HG03439 (cell line): ENCODE results near the gene PLPPR2.
"Not testable (repeated sequence)": the region's sequence is repeated elsewhere in the genome, so short reads cannot be mapped to it uniquely, and the experiment has no call there.

Experiments used
- ATAC-seq: cut with Tn5 transposase; IDR thresholded peaks from one replicate; pipeline ENCODE4 v1.9.1; 2021; ENCODE audit warnings: mild to moderate bottlenecking, moderate library complexity; ENCODE audit not compliant: unreplicated experiment

The PLPPR2 gene, protein sequence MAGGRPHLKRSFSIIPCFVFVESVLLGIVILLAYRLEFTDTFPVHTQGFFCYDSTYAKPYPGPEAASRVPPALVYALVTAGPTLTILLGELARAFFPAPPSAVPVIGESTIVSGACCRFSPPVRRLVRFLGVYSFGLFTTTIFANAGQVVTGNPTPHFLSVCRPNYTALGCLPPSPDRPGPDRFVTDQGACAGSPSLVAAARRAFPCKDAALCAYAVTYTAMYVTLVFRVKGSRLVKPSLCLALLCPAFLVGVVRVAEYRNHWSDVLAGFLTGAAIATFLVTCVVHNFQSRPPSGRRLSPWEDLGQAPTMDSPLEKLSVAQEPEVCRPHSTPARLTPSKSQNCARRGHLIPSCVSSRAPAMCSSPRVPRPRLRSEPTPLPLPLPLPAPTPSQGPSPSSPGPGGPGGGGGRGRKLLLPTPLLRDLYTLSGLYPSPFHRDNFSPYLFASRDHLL

GRCh38 chr19:11355160-11356073, at the start of gene PLPPR2:
Gene PLPPR2, plus strand, starts transcription at chr19:11355432. Its CDS starts 2,242 bp downstream, at chr19:11357674.
- no peak for ATAC-seq

- ATAC-seq = no peak
These were observed 48.9 kb upstream of the PLPPR2 start for GRCh38 chr19:11306337-11306736.

DNA sequence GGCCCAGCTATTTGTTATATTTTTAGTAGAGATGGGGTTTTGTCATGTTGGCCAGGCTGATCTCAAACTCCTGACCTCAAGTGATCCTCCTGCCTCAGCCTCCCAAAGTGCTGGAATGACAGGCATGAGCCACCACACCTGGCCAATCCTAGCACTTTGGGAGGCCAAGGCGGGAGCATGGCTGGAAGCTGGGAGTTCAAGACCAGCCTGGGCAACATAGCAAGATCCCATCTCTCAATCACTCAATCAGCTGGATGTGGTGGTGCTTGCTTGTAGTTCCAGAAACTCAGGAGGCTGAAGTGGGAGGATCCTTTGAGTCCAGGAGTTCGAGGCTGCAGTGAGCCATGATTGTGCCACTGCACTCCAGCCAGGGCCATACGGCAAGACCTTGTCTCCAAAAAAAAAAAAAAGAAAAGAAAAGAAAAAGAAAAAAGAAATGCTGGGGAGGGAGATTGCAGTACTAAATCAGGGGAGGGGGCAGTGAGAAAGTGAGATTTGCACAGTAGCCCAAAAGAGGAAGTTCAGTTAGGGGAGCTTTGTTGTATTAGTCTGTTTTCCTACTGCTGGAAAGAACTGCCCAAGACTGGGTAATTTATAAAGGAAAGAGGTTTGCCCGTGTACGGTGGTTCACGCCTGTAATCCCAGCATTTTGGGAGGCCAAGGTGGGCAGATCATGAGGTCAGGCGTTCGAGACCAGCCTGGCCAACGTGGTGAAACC, 34.8 kb upstream of the PLPPR2 start:
- ATAC-seq = not testable (repeated sequence)

GRCh38 chr19:11321191-11322126, 33.8 kb upstream of the PLPPR2 start:
- no peak for ATAC-seq

- ATAC-seq = no peak
These were observed 32.8 kb upstream of the PLPPR2 start for GRCh38 chr19:11322269-11323024.

DNA sequence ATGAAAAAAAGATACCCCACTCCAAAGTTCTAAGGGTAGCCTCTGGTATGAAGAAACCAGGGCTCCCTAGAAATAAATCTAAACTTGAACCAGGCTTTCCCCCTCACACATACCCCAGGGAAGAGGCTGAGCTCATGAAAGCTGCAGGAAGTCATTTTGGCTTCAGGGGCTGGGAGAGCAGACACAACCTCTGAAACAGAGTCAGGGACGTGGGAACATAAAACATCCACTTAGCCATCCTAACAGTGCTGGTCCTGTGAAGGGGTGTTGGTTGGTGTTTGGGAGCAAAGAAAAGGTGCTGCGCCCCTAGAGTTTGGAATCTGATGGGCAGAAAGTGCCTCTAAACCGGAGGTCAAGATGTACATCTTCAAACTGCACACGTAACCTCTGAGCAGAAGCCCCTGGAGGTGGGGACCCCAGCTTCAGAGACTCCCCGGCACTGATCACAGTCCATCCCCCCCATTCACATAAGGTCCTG, 31.6 kb upstream of the PLPPR2 start:
- ATAC-seq = no peak

DNA sequence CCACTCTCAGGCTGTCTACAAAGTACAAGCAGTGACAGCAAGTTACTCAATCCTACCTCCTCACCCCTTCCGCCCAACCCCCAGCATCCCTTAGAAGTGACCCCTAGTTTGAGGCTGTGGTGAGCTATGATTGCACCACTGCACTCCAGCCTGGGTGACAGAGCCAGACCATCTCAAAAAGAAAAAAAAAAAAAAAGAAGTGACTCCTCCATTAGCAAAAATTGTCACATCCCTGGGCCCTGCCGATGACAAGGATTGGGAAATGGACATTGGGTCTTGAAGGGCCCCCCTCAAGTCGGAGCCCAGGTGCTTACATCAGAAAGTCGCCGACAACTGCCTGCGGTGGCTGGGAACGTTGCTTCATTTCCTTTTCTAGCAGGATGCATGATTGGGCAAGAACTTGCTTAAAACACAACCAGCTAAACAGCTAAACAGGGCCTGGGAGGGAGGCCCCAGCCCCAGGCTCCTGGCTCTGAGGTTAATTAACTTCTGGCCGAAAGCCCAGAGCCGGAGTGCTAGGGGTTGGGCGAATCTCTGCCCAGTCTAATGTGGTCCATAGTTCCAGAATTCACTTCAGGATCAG, 31.1 kb upstream of the PLPPR2 start:
- no peak for ATAC-seq

GRCh38 chr19:11324748-11325389, 30.4 kb upstream of the PLPPR2 start:
- ATAC-seq = no peak

DNA sequence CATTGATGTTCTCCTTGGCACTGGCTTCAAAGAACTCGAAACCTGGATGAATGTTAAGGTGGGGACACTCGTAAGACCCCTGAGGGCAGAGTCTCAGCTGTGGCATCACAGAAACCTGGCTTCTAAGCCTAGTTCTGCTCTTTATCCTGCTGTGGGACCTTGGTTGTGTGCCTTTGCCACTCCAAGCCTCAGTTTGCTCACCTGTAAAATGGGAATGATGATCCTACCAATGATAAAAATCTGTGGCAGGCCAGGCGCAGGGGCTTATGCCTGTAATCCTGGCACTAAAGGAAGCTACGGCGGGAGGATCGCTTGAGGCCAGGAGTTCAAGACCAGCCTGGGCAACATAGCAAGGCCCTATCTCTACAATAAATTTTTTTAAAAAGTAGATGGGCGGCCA, 29.7 kb upstream of the PLPPR2 start:
- no peak for ATAC-seq

DNA sequence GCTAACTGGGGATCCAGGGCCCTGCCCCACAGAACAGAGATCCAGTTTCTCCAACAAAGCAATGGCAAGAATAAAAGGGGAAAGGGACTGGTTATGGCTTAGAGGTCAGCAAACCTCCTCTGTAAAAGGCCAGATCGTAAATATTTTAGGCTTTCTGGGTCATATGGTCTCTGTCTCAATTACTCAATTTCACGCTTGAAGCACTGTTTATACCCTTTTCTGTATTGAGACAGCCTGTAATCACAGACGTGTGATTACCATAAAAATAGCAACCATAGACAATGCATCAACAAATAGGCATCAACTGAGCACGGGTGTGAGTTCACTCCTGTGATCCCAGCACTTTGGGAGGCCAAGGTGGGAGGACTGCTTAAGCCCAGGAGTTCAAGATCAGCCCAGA, 25.1 kb upstream of the PLPPR2 start:
- no peak for ATAC-seq

- ATAC-seq = no peak
These were observed 23.7 kb upstream of the PLPPR2 start for GRCh38 chr19:11331502-11331901.

DNA sequence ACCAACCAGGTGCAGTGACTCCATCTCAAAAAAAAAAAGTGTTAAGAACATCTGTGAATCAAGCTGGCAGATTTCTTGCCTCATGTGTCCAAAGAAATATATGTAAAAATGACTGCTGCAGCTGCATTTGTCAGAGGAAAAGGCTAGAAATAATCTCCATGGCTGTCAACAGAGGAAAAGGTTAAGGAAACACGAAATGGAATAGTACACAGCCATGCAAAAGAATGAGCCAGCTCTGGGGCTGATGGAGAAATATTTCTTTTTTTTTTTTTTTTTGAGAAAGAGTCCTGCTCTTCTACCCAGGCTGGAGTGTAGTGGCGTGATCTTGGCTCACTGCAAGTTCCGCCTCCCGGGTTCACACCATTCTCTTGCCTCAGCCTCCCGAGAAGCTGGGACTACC, 22.4 kb upstream of the PLPPR2 start:
- ATAC-seq = no peak

DNA sequence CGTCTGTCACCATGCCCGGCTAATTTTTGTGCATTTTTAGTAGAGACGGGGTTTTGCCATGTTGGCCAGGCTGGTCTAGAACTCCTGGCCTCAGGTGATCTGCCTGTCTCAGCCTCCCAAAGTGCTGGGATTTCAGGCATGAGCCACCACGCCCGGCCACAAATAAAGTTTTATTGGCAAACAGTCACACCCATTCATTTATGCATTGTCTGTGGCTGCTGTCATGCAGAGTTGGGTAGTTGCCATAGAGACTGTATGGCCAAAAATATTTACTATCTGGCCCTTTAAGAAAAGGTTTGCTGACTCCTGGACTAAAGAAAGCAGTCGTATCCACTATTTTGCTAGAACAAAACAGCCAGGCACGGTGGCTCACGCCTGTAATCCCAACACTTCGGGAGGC, 21.4 kb upstream of the PLPPR2 start:
- ATAC-seq = not testable (repeated sequence)

- no peak for ATAC-seq
These were observed 19.6 kb upstream of the PLPPR2 start for GRCh38 chr19:11335449-11336146.

DNA sequence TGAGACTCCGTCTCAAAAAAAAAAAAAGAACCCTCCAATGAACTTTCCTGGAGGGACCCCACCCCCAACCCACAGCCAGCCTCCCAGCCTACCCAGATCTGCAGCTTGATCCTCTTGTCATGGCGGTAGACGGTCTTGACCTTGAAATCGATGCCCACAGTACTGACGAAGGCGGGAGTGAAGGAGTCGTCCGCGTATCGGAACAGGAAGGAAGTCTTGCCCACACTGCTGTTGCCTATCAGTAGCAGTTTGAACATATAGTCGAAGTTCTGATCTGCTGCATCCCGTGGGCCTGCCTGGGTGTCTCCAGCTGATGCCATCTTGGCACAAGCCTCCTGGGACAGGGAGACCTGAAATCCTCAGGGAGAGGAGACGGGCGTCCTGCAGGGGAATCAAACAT, 18.2 kb upstream of the PLPPR2 start:
- no peak for ATAC-seq

DNA sequence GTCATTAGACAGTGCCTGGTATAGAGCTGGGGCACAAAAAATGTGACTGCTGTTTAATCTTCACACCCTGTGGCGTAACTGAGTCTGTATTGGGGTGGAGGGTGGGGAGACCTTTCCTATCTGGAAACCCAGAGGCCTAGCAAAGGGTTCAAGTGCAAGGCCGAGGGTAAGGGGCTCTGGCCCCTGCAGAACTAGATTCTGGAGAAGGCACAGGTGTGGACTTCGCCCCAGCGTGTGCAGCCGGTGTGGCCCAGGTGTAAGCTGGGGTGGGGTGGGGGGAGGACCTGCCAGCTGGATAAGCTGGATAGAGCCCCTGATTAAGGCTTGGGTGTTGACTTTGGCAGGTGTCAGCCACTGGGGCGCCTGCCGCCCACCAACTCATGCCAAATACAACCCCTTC, 17.1 kb upstream of the PLPPR2 start:
- no peak for ATAC-seq

DNA sequence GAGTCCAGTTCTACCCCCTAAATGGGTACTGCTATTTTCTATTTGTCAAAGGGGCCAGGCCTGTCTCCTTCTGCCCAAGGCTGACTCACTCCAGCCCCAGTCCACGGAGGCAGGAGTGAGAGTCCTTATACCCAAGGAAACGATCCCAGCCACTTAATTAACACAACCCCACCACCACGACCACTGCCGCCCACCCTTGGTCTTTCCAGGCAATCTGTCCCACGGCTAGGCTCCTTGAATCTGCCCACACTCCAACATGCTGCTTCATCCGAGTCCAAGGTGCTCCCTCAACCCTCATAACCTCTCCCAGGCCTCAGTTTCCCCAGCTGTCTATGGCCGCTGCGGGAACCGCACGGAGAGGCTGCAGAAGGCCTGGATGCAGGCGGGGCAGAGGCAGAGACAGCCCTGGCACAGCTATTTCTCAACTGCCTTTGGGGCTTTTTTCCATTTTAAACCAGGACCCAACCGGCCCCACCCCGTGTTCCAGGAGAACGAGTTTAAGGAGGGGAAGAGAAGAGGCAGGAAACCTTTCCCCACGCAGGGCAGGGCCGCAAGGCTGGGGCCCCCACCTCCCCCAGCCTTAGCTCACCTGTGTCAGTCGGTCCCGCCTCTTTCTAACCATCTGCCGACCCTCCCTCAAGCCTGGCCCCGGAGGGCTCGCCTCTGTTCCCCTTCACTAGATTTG, 16.5 kb upstream of the PLPPR2 start:
- ATAC-seq = no peak
